Testis (tissue), 3 donors: ENCODE data around the gene TBPL1. TPM values are rescaled to one million over a fixed set of nuclear protein-coding genes. Genes with fewer than 3 reads are reported as not detected.
"Not testable (repeated sequence)": the region's sequence is repeated elsewhere in the genome, so short reads cannot be mapped to it uniquely, and the experiment has no call there.

Experiments
- DNase-seq: peaks from one replicate; pipeline ENCODE4 v3.0.0-alpha.2; 2019
- H3K27ac ChIP-seq, 2 donors: fragments of 200-600 bp; sonication (generic); one replicate each; pipeline ENCODE4 v1.5.1; 2019
- H3K27me3 ChIP-seq: fragments of 200-600 bp; sonication (generic); one replicate; pipeline ENCODE4 v1.5.1; 2019
- H3K36me3 ChIP-seq: fragments of 200-600 bp; sonication (generic); one replicate; pipeline ENCODE4 v1.5.1; 2017; ENCODE audit warnings: low read depth; ENCODE audit errors: missing control alignments
- H3K4me1 ChIP-seq: fragments of 200-600 bp; sonication (generic); one replicate; pipeline ENCODE4 v1.5.1; 2019
- H3K4me3 ChIP-seq, 2 donors: fragments of 200-600 bp; sonication (generic); one replicate each; pipeline ENCODE4 v1.5.1; 2017 to 2019
- H3K9me3 ChIP-seq: fragments of 200-600 bp; sonication (generic); one replicate; pipeline ENCODE4 v1.5.1; 2017
- CTCF ChIP-seq, 3 experiments: fragments of 450-650 bp in 2 of 3; fragments of 200-600 bp in 1 of 3; sonication (generic) in 1 of 3; IDR thresholded peaks; one replicate each; pipeline ENCODE4 v1.5.1; 2016 to 2019; ENCODE audit warnings: antibody characterized with exemption in 3 of 3, mild to moderate bottlenecking in 2 of 3, moderate library complexity in 1 of 3
- POLR2A ChIP-seq: fragments of 450-650 bp; IDR thresholded peaks from one replicate; pipeline ENCODE4 v1.6.1; 2017; ENCODE audit warnings: antibody characterized with exemption, mild to moderate bottlenecking, moderate library complexity
- WGBS, 2 donors: methylation state at CpG; one replicate each; pipeline ENCODE4 v1.1.5; 2018; 5-methylcytosine and 5-hydroxymethylcytosine counted together
- intact Hi-C: fragments of 100-400 bp; cut with DNase I; formaldehyde crosslinking; loops from one replicate; pipeline ENCODE4 v1.15.1; 2023; ENCODE audit warnings: low total_unique reads
- polyA plus RNA-seq: library from polyadenylated mRNA; stranded (reverse); fragments of 350-450 nt; fragmentation: Illumina TruSeq; extraction: RNeasy Lipid Tissue Mini Kit (QIAGEN cat#74804); gene quantifications from one replicate; pipeline ENCODE4 v1.2.3, GENCODE V29; 2014; ENCODE audit warnings: low read depth, low replicate concordance; ENCODE audit not compliant: insufficient read depth
- total RNA-seq, 2 donors: library from RNA; depleted of rRNA; stranded (reverse); fragments of >200 nt; gene quantifications; one replicate each; pipeline ENCODE4 v1.2.3, GENCODE V29; 2016

The TBPL1 gene
- total and polyA plus RNA-seq, 3 donors from 2014 or later: 63.4 to 327 (median 77.9) TPM

- no peak for DNase-seq
- WGBS, 2 donors: 89 to 93% methylated on average over 4 of the region's 4 CpGs
- intact Hi-C loops: no loop called here
- no peak for TF ChIP-seq CTCF (IDR thresholded peaks at IDR 0.05)
- no peak for TF ChIP-seq POLR2A
- Histone ChIP-seq H3K9me3 (no peaks in the 10 kb centered on the region), H3K27ac (no peak overlapping the region), H3K36me3 (no peaks in the 10 kb centered on the region), H3K4me3 (no peak overlapping the region), H3K4me1 (peaks cover 7% of the 10 kb centered on the region), H3K27me3 (no peaks in the 10 kb centered on the region)
These were observed 12.9 kb downstream of the TBPL1 start for GRCh38 chr6:133965817-133966360.

GRCh38 chr6:133966654-133967329 is 13.8 kb downstream of the TBPL1 start:
- WGBS, 2 donors: 87 to 89% methylated on average over 5 of the region's 5 CpGs
- intact Hi-C loops: no loop called here
- H3K27ac ChIP-seq: no peak overlapping the region
- H3K9me3 ChIP-seq: no peaks in the 10 kb centered on the region
- H3K4me3 ChIP-seq: no peak overlapping the region
- TF ChIP-seq CTCF (IDR thresholded peaks at IDR 0.05): no peak
- TF ChIP-seq POLR2A: no peak
- H3K4me1 ChIP-seq: peaks cover 7% of the 10 kb centered on the region
- no peaks in the 10 kb centered on the region for H3K27me3 ChIP-seq
- no peaks in the 10 kb centered on the region for H3K36me3 ChIP-seq
- no peak for DNase-seq

GRCh38 chr6:133967347-133967746 is 14.3 kb downstream of the TBPL1 start:
- intact Hi-C loops: no loop called here
- TF ChIP-seq POLR2A (no peak), CTCF (IDR thresholded peaks at IDR 0.05) (no peak)
- WGBS, 2 donors: 91 to 93% methylated on average over 4 of the region's 4 CpGs

GRCh38 chr6:133967835-133968234 is 14.8 kb downstream of the TBPL1 start:
- H3K4me3 ChIP-seq, H3K36me3 ChIP-seq, DNase-seq, H3K27ac ChIP-seq, H3K9me3 ChIP-seq, H3K27me3 ChIP-seq, H3K4me1 ChIP-seq, intact Hi-C loops: not testable (repeated sequence)
- 91 to 92% methylated on average over 8 of the region's 8 CpGs for WGBS, 2 donors

More at GRCh38 chr6:133967347-133967746, 14.3 kb downstream of the TBPL1 start:
- H3K4me1 ChIP-seq: peaks cover 3% of the 10 kb centered on the region
- H3K36me3 ChIP-seq: no peaks in the 10 kb centered on the region
- no peak for DNase-seq
- H3K27ac ChIP-seq: no peak overlapping the region
- H3K4me3 ChIP-seq: no peak overlapping the region
- no peaks in the 10 kb centered on the region for H3K9me3 ChIP-seq
- no peaks in the 10 kb centered on the region for H3K27me3 ChIP-seq

- Histone ChIP-seq H3K9me3 (no peaks in the 10 kb centered on the region), H3K36me3 (no peaks in the 10 kb centered on the region), H3K4me3 (no peak overlapping the region), H3K27me3 (no peaks in the 10 kb centered on the region), H3K4me1 (peaks cover 4% of the 10 kb centered on the region), H3K27ac (no peak overlapping the region)
- intact Hi-C loops: no loop called here
- 85 to 90% methylated on average over 1 of the region's 1 CpG for WGBS, 2 donors
- DNase-seq: no peak
- no peak for TF ChIP-seq CTCF (IDR thresholded peaks at IDR 0.05)
- TF ChIP-seq POLR2A: no peak
These were observed 16.4 kb downstream of the TBPL1 start for GRCh38 chr6:133969285-133969920.
